WTC11 (cell line): ENCODE measurements around the gene SCAF4. TPM values are rescaled to one million over a fixed set of nuclear protein-coding genes. Genes with fewer than 3 reads are reported as not detected.

ENCODE experiments used
- ATAC-seq: fragments of 200-7000 bp; cut with Tn5 transposase; 2 replicates; pipeline ENCODE4 v1.10.0; 2021; ENCODE audit warnings: mild to moderate bottlenecking, moderate library complexity
- CTCF ChIA-PET: fragments of 300-600 bp; sonication (Branson Sonifier 250); formaldehyde crosslinking; loops from one replicate; lab custom pipeline; 2021; ENCODE audit warnings: antibody characterized with exemption; lab: Charles Lee
- POLR2A ChIA-PET: fragments of 350-600 bp; sonication (Branson Sonifier 250); formaldehyde crosslinking; loops from one replicate; lab custom pipeline; 2021; ENCODE audit warnings: antibody characterized with exemption; lab: Charles Lee
- DNase-seq: peaks from one replicate; pipeline ENCODE4 v3.0.0; 2021; ENCODE audit warnings: low spot score
- H3K27ac Mint-ChIP-seq: 2 replicates; pipeline ENCODE4 v1.8.0; 2021; ENCODE audit warnings: mixed read lengths
- H3K27me3 Mint-ChIP-seq: 2 replicates; pipeline ENCODE4 v1.8.0; 2021; ENCODE audit warnings: low read depth, mild to moderate bottlenecking, moderate library complexity, mixed read lengths
- H3K36me3 Mint-ChIP-seq: 2 replicates; pipeline ENCODE4 v1.8.0; 2021; ENCODE audit warnings: mixed read lengths
- H3K4me1 Mint-ChIP-seq: 2 replicates; pipeline ENCODE4 v1.8.0; 2022; ENCODE audit warnings: mixed read lengths
- H3K4me3 Mint-ChIP-seq: 2 replicates; pipeline ENCODE4 v1.8.0; 2021; ENCODE audit warnings: mild to moderate bottlenecking, moderate library complexity, mixed read lengths
- H3K9me3 Mint-ChIP-seq: 2 replicates; pipeline ENCODE4 v1.8.0; 2021; ENCODE audit warnings: mixed read lengths
- EMX1 ChIP-seq: fragments of 250-450 bp; sonication (Bioruptor Pico); IDR thresholded peaks from 2 replicates; pipeline ENCODE4 v1.8.0; 2021; ENCODE audit warnings: mild to moderate bottlenecking
- ESRRA ChIP-seq: sonication (generic); formaldehyde crosslinking; IDR thresholded peaks from 2 replicates; pipeline ENCODE4 v1.8.1; 2022; ENCODE audit warnings: mild to moderate bottlenecking, missing genetic modification reagents, borderline replicate concordance
- FOXK1 ChIP-seq: sonication (generic); formaldehyde crosslinking; IDR thresholded peaks from 2 replicates; pipeline ENCODE4 v1.8.0; 2022; ENCODE audit warnings: mild to moderate bottlenecking, moderate library complexity, missing genetic modification reagents
- KAT7 ChIP-seq: sonication (generic); formaldehyde crosslinking; IDR thresholded peaks from 2 replicates; pipeline ENCODE4 v1.8.1; 2023; ENCODE audit warnings: missing genetic modification reagents, mild to moderate bottlenecking, borderline replicate concordance
- MXD4 ChIP-seq: fragments of 250-450 bp; sonication (Bioruptor Pico); IDR thresholded peaks from 2 replicates; pipeline ENCODE4 v1.8.0; 2021; ENCODE audit warnings: mild to moderate bottlenecking, moderate library complexity, borderline replicate concordance
- MYBL2 ChIP-seq: sonication (generic); formaldehyde crosslinking; IDR thresholded peaks from 2 replicates; pipeline ENCODE4 v1.8.1; 2023; ENCODE audit warnings: mild to moderate bottlenecking, moderate library complexity, missing genetic modification reagents
- NR1H2 ChIP-seq: sonication (generic); formaldehyde crosslinking; IDR thresholded peaks from 2 replicates; pipeline ENCODE4 v1.9.0; 2021; ENCODE audit warnings: mild to moderate bottlenecking, moderate library complexity, missing genetic modification reagents
- RELA ChIP-seq: sonication (generic); formaldehyde crosslinking; IDR thresholded peaks from 2 replicates; pipeline ENCODE4 v1.8.1; 2022; ENCODE audit warnings: missing genetic modification reagents, mild to moderate bottlenecking, borderline replicate concordance
- SP1 ChIP-seq: sonication (generic); formaldehyde crosslinking; conservative IDR thresholded peaks from 2 replicates; pipeline ENCODE4 v1.8.1; 2022; ENCODE audit warnings: missing genetic modification reagents
- ZNF219 ChIP-seq: sonication (generic); formaldehyde crosslinking; IDR thresholded peaks from 2 replicates; pipeline ENCODE4 v1.8.0; 2023; ENCODE audit warnings: missing genetic modification reagents, mild to moderate bottlenecking, borderline replicate concordance
- ZNF263 ChIP-seq: sonication (generic); formaldehyde crosslinking; IDR thresholded peaks from 2 replicates; pipeline ENCODE4 v1.8.1; 2022; ENCODE audit warnings: low read depth, mild to moderate bottlenecking, moderate library complexity, missing genetic modification reagents
- total RNA-seq: library from RNA; stranded (reverse); gene quantifications from 3 replicates; pipeline ENCODE4 v1.2.3, GENCODE V29; 2021
- TF ChIP-seq, protein P1 (sequence below): sonication (generic); formaldehyde crosslinking; IDR thresholded peaks from 2 replicates; pipeline ENCODE4 v1.8.0; 2023; ENCODE audit warnings: missing genetic modification reagents, mild to moderate bottlenecking, borderline replicate concordance
- TF ChIP-seq, protein P2 (sequence below): sonication (generic); formaldehyde crosslinking; IDR thresholded peaks from 2 replicates; pipeline ENCODE4 v1.8.1; 2023; ENCODE audit warnings: mild to moderate bottlenecking, moderate library complexity, missing genetic modification reagents

Gene SCAF4
- total RNA-seq, 1 experiment from 2014 or later, result 54.0 TPM

DNA sequence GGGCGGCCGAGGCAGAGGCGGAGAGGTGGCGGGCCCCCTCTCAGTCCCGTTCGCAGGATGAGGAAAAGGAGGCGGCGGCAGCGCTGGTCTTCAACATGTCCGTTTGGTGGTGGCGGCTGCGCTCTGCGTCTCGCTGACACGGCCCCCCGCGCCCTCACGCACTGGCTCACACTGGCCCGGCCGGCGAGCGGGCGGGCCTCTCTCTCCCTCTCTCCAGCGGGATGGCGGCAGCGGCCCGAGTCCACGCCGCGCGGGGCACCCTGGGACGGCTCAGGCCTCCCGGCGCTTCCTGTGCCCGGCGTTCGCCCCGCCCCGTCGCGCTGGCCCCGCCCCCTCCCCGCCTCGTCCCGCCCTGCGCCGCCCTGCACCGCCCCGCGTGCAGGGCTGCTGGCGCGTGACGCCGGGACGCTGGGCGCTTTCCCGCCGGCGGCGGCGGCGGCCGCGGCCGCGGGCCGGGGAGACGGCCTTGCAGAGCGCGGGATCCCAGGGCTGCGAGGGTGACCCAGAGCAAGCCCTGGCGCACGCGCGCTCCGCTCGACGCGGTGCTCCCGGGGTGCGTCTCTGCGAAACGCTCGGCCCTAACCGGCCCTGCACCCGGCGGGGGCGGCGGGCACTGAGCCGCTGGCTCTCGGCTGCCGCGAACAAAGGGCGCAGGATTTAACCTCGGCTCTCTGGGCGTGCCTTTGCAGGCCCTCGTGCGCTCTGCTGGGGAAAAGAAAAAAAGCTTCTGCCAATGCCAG lies at the start of gene SCAF4 (continued):
- TF ChIP-seq, protein P1, sequence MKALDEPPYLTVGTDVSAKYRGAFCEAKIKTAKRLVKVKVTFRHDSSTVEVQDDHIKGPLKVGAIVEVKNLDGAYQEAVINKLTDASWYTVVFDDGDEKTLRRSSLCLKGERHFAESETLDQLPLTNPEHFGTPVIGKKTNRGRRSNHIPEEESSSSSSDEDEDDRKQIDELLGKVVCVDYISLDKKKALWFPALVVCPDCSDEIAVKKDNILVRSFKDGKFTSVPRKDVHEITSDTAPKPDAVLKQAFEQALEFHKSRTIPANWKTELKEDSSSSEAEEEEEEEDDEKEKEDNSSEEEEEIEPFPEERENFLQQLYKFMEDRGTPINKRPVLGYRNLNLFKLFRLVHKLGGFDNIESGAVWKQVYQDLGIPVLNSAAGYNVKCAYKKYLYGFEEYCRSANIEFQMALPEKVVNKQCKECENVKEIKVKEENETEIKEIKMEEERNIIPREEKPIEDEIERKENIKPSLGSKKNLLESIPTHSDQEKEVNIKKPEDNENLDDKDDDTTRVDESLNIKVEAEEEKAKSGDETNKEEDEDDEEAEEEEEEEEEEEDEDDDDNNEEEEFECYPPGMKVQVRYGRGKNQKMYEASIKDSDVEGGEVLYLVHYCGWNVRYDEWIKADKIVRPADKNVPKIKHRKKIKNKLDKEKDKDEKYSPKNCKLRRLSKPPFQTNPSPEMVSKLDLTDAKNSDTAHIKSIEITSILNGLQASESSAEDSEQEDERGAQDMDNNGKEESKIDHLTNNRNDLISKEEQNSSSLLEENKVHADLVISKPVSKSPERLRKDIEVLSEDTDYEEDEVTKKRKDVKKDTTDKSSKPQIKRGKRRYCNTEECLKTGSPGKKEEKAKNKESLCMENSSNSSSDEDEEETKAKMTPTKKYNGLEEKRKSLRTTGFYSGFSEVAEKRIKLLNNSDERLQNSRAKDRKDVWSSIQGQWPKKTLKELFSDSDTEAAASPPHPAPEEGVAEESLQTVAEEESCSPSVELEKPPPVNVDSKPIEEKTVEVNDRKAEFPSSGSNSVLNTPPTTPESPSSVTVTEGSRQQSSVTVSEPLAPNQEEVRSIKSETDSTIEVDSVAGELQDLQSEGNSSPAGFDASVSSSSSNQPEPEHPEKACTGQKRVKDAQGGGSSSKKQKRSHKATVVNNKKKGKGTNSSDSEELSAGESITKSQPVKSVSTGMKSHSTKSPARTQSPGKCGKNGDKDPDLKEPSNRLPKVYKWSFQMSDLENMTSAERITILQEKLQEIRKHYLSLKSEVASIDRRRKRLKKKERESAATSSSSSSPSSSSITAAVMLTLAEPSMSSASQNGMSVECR (CRISPR knock-in tag), result peak; percentile 36; the same call in 1 of the 2 replicates
- TF ChIP-seq KAT7 (CRISPR knock-in tag) (no peak), ESRRA (0 out of 2 replicates have a peak, but pooled peaks have one; percentile 40), MXD4 (CRISPR knock-in tag) (no peak), ZNF263 (CRISPR knock-in tag) (0 out of 2 replicates have a peak, but pooled peaks have one; percentile 26), MYBL2 (0 out of 2 replicates have a peak, but pooled peaks have one; percentile 65), ZNF219 (CRISPR knock-in tag) (peak; percentile 20; the same call in 1 of the 2 replicates), SP1 (CRISPR knock-in tag) (peak; percentile 57; the same call in 1 of the 2 replicates)
- TF ChIP-seq, protein P2, sequence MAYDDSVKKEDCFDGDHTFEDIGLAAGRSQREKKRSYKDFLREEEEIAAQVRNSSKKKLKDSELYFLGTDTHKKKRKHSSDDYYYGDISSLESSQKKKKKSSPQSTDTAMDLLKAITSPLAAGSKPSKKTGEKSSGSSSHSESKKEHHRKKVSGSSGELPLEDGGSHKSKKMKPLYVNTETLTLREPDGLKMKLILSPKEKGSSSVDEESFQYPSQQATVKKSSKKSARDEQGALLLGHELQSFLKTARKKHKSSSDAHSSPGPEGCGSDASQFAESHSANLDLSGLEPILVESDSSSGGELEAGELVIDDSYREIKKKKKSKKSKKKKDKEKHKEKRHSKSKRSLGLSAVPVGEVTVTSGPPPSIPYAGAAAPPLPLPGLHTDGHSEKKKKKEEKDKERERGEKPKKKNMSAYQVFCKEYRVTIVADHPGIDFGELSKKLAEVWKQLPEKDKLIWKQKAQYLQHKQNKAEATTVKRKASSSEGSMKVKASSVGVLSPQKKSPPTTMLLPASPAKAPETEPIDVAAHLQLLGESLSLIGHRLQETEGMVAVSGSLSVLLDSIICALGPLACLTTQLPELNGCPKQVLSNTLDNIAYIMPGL (CRISPR knock-in tag), result peak; percentile 55; the same call in 1 of the 2 replicates

DNA sequence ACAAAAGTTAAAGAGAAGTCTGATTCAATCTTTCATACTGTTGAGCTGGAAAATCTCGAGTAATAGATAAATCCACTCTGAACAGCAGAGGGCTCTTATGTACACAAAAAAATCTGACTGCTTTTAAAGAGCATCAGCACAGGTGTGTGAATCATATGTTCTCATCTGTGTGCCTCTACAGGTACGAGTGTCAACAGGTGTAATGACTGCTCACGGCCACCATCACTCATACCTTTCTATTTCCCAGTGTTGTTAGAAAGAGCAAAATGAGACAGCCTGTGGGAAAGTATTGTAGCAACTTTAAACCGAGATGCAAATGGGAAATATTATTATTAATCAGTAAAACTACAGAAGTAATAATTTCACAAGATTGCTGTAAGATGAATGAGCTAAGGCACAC lies 49.0 kb upstream of the SCAF4 start:
- peaks cover 4% of the 10 kb centered on the region; the same call in 1 of the 2 replicates for H3K9me3 Mint-ChIP-seq
- POLR2A ChIA-PET, result interaction anchor here (0.6 kb wide), 1 partner anchor 315 kb away, joined by 4 read pairs; no protein-coding TSS in a partner anchor

More for the DNA sequence above, 49.0 kb upstream of the SCAF4 start:
- DNase-seq (no peak), ATAC-seq (peak; percentile 66)
- Mint-ChIP-seq H3K36me3 (no peaks in the 10 kb centered on the region; the same call in 1 of the 2 replicates), H3K27ac (no peak overlapping the region), H3K4me3 (no peak overlapping the region), H3K27me3 (no peaks in the 10 kb centered on the region), H3K4me1 (no peaks in the 10 kb centered on the region)
- CTCF ChIA-PET, result interaction anchor here (0.7 to 2.2 kb wide), 4 partner anchors 9 to 477 kb away, joined by 3 to 10 read pairs (median 3); no protein-coding TSS in a partner anchor
- TF ChIP-seq, protein P1 (CRISPR knock-in tag), result no peak
- no peak for TF ChIP-seq EMX1
- TF ChIP-seq FOXK1 (CRISPR knock-in tag), result no peak
- TF ChIP-seq NR1H2, result no peak
- no peak for TF ChIP-seq RELA (CRISPR knock-in tag)
